RWPE1 (cell line): ENCODE measurements around the gene CMIP.
A peak's percentile ranks its signal among the peaks of the same experiment; 100 is the strongest.

ENCODE experiments used
- CTCF ChIA-PET: fragments of 350-600 bp; sonication (Branson Sonifier 250); formaldehyde crosslinking; extraction: SDS; loops from one replicate; lab custom pipeline; 2021; lab: Yijun Ruan, JAX
- POLR2A ChIA-PET: fragments of 400-600 bp; formaldehyde crosslinking; extraction: SDS; loops from one replicate; lab custom pipeline; 2020; ENCODE audit warnings: antibody characterized with exemption; ENCODE audit not compliant: low non-redundant PET; lab: Yijun Ruan, JAX
- DNase-seq: peaks from one replicate; pipeline ENCODE4 v3.0.0; 2012; ENCODE audit warnings: low spot score
- H3K27ac ChIP-seq: fragments of 450-650 bp; 2 replicates; pipeline ENCODE4 v1.5.1; 2017
- TF ChIP-seq, protein P1 (sequence below): fragments of 450-650 bp; conservative IDR thresholded peaks from 2 replicates; pipeline ENCODE4 v1.5.1; 2017; ENCODE audit warnings: low read depth, mild to moderate bottlenecking

Gene CMIP

GRCh38 chr16:81618661-81619060 is 174.1 kb downstream of the CMIP start:
- ChIA-PET CTCF (no interaction called here), POLR2A (no interaction called here)
- TF ChIP-seq, protein P1, sequence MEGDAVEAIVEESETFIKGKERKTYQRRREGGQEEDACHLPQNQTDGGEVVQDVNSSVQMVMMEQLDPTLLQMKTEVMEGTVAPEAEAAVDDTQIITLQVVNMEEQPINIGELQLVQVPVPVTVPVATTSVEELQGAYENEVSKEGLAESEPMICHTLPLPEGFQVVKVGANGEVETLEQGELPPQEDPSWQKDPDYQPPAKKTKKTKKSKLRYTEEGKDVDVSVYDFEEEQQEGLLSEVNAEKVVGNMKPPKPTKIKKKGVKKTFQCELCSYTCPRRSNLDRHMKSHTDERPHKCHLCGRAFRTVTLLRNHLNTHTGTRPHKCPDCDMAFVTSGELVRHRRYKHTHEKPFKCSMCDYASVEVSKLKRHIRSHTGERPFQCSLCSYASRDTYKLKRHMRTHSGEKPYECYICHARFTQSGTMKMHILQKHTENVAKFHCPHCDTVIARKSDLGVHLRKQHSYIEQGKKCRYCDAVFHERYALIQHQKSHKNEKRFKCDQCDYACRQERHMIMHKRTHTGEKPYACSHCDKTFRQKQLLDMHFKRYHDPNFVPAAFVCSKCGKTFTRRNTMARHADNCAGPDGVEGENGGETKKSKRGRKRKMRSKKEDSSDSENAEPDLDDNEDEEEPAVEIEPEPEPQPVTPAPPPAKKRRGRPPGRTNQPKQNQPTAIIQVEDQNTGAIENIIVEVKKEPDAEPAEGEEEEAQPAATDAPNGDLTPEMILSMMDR: no peak
- H3K27ac ChIP-seq: peak overlapping the region; percentile 33
- no peak for DNase-seq

DNA sequence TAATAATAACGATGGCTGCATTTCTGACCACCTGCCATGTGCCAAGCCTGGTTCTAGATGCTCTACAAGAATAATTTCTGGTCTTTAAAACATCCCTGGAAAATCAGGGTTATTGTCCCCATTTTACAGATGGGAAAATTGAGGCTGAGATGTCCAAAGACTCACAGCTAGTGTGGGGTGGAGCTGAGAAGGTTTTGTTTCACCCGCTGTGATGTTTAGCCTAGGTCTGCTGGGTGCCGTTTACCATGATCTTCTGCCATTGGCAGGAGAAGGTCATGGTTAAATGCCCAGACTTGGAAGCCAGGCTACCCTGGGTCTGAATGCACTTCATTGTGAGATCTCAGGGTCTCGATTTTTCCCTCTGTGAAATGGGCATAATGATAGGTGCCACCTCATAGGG is 175.4 kb downstream of the CMIP start:
- ChIA-PET POLR2A (no interaction called here), CTCF (no interaction called here)
- DNase-seq: no peak
- H3K27ac ChIP-seq: peak overlapping the region; percentile 79
- TF ChIP-seq, protein P1: no peak

DNA sequence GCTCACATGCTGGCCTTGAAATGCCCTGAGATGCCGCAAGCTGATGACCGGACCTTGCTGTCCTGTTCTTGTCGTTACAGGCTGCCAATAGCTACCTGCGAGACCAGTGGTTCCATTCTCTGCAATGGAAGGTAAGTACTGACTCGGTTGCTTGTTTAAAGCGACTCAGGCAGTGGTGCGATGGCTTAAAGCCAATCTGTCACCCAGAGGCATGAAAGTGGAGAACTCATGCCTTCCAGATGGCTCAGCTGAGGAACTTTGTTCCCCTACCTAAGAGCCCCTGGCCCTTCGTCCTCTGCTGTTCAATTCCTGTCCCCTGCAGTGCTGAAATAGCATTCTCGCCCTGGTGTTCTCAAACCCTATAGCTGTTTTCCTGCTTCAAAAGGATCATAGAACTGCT is 176.2 kb downstream of the CMIP start:
- peak overlapping the region; percentile 79 for H3K27ac ChIP-seq

DNA sequence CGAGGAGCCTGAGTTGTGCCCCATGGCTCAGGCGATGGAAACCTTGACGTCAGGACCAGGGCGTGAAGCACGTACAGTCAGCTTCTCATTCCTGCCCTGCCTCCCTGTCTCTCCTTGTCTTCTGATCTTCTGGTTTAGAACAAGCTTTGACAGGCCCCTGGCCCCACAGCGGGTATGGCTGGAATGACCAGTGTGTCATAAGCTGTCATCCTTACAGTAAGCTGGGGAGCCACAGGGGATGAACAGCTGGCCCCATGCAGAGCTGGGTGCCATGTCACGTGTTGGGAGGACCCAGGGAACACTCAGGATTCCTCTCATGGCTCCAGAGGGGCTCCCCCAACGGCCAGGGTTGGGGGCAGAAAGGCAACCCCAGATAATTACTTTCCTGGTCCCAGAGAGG is 176.9 kb downstream of the CMIP start:
- ChIA-PET CTCF (no interaction called here), POLR2A (no interaction called here)
- DNase-seq: peak; percentile 93
- peak overlapping the region; percentile 79 for H3K27ac ChIP-seq
- TF ChIP-seq, protein P1: no peak

More for the DNA sequence above, 176.2 kb downstream of the CMIP start:
- POLR2A ChIA-PET: no interaction called here
- CTCF ChIA-PET: no interaction called here
- DNase-seq: no peak
- TF ChIP-seq, protein P1: no peak

DNA sequence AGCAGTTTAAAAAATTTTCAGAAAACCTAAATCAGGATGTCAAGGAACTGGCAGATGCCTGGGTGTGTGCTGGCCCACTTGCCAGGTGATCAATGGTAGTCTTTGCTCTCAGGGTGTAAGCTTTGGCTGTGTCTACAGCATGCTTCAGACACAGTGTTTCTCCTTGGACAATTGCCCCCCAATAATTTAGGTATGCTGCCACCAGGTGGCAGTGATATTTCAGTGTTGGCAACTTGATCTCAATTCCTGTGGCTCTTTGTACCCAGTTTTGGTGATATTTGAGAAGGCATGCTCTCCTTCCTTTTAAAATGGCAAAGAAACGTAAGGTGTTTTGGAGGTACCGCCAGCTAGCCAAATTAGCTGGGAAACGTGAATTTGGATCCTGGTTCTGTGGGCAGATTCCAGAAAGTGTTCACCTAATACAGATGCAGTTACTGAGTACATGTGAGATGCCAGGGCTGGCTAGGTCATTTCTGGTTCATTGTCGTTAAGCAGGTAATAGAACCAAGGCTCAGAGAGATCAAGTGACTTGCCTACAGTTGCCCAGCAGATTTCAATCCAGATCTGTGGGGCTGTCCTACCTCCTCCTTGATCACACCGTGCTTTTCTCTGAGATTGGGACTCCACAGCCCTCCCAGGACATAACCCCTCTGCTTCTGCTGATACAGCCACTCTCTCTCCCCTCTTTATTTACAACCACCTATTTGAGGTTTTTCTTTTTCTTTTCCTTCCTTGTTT is 178.9 kb downstream of the CMIP start:
- POLR2A ChIA-PET: no interaction called here
- no peak for DNase-seq
- no peak overlapping the region for H3K27ac ChIP-seq
- CTCF ChIA-PET: interaction anchor here (0.5 to 1.3 kb wide), 6 partner anchors 17 to 204 kb away, joined by 3 to 6 read pairs (median 4); no protein-coding TSS in a partner anchor
- TF ChIP-seq, protein P1: no peak; the same call in 1 of the 2 replicates

- H3K27ac ChIP-seq: peak overlapping the region; percentile 84; the same call in 1 of the 2 replicates
- DNase-seq: no peak
- ChIA-PET POLR2A (no interaction called here), CTCF (interaction anchor here (0.6 kb wide), 1 partner anchor 205 kb away, joined by 6 read pairs; no protein-coding TSS in a partner anchor)
- TF ChIP-seq, protein P1: no peak
Observed at GRCh38 chr16:81624403-81624759, 179.8 kb downstream of the CMIP start.
